ENCODE results near the gene UBE2N.
A peak's percentile ranks its signal among the peaks of the same experiment; 100 is the strongest.
"Not testable (repeated sequence)": the region's sequence is repeated elsewhere in the genome, so short reads cannot be mapped to it uniquely, and the experiment has no call there.

UBE2N gene

GRCh38 chr12:93409343-93410187 lies 32.2 kb downstream of the UBE2N start:
- DNase-seq = not testable (repeated sequence)

- DNase-seq = no peak
Observed at GRCh38 chr12:93408813-93409212, 32.9 kb downstream of the UBE2N start.

- no peak for DNase-seq
Observed at GRCh38 chr12:93407963-93408283, 33.8 kb downstream of the UBE2N start.

GRCh38 chr12:93407054-93407962 lies 34.4 kb downstream of the UBE2N start:
- DNase-seq = no peak

- no peak for DNase-seq
Observed at GRCh38 chr12:93404961-93405849, 36.5 kb downstream of the UBE2N start.

- DNase-seq = no peak
Observed at GRCh38 chr12:93403988-93404803, 37.6 kb downstream of the UBE2N start.

GRCh38 chr12:93402333-93403311 lies 39.1 kb downstream of the UBE2N start:
- DNase-seq = no peak

- not testable (repeated sequence) for DNase-seq
Observed at GRCh38 chr12:93399183-93399863, 42.4 kb downstream of the UBE2N start.

- DNase-seq = no peak
Observed at GRCh38 chr12:93397412-93397811, 44.3 kb downstream of the UBE2N start.

- no peak for DNase-seq
Observed at GRCh38 chr12:93393425-93393824, 48.3 kb downstream of the UBE2N start.

GRCh38 chr12:93390549-93391297 lies 51.0 kb downstream of the UBE2N start:
- DNase-seq = no peak

GRCh38 chr12:93390031-93390430 lies 51.7 kb downstream of the UBE2N start:
- DNase-seq = no peak

- DNase-seq = no peak
Observed at GRCh38 chr12:93387780-93388179, 54.0 kb downstream of the UBE2N start.

- not testable (repeated sequence) for DNase-seq
Observed at GRCh38 chr12:93381976-93382437, 59.7 kb downstream of the UBE2N start.

GRCh38 chr12:93381161-93381975 lies 60.4 kb downstream of the UBE2N start:
- DNase-seq = no peak

GRCh38 chr12:93380480-93381121 lies 61.1 kb downstream of the UBE2N start:
- peak; percentile 21 for DNase-seq

- DNase-seq = no peak
Observed at GRCh38 chr12:93379981-93380361, 61.8 kb downstream of the UBE2N start.
